B cell (primary cell): ENCODE results near the gene RAB27A. TPM values are rescaled to one million over a fixed set of nuclear protein-coding genes. Genes with fewer than 3 reads are reported as not detected.

ENCODE experiments used
- ATAC-seq: fragments of 200-7000 bp; cut with Tn5 transposase; one replicate; pipeline ENCODE4 v1.10.0; 2021; ENCODE audit warnings: low read depth, mild to moderate bottlenecking, moderate number of reproducible peaks, moderate library complexity
- CTCF ChIA-PET: fragments of 350-600 bp; sonication (Branson Sonifier 250); formaldehyde crosslinking; loops from one replicate; lab custom pipeline; 2021; ENCODE audit warnings: antibody characterized with exemption, inconsistent platforms; lab: Charles Lee
- POLR2A ChIA-PET: fragments of 350-600 bp; sonication (Branson Sonifier 250); formaldehyde crosslinking; loops from one replicate; lab custom pipeline; 2021; ENCODE audit warnings: antibody characterized with exemption; lab: Charles Lee
- DNase-seq: peaks from one replicate; pipeline ENCODE4 v3.0.0; 2013
- H2AFZ ChIP-seq: 2 replicates; pipeline ENCODE4 v1.6.1; 2012; ENCODE audit warnings: mild to moderate bottlenecking, low read depth, low read length; ENCODE audit not compliant: insufficient read depth, poor library complexity, severe bottlenecking
- H3K27ac ChIP-seq, 2 donors: 1 replicate in 1 of 2; 2 replicates in 1 of 2; pipeline ENCODE4 v1.5.1; 2012 to 2013; ENCODE audit warnings: low read length in 2 of 2, mild to moderate bottlenecking in 2 of 2, moderate library complexity in 1 of 2
- H3K27me3 ChIP-seq, 4 experiments: fragments of 200-600 bp in 1 of 4; sonication (generic) in 1 of 4; replicated peaks in 1 of 4; 1 replicate in 2 of 4; 2 replicates in 2 of 4; pipeline versions ENCODE4 v1.6.1 to v1.7.0; 2013 to 2016; ENCODE audit warnings: low read length in 3 of 4, mild to moderate bottlenecking in 2 of 4, mixed read lengths in 1 of 4, moderate library complexity in 1 of 4; ENCODE audit not compliant: insufficient read depth in 4 of 4, control insufficient read depth in 3 of 4; ENCODE audit errors: control extremely low read depth in 1 of 4
- H3K36me3 ChIP-seq, 2 experiments: replicated peaks in 1 of 2; 1 replicate in 1 of 2; 2 replicates in 1 of 2; pipeline versions ENCODE4 v1.6.1 to v1.7.1; 2013; ENCODE audit warnings: low read length in 1 of 2; ENCODE audit not compliant: insufficient read depth in 2 of 2, control insufficient read depth in 1 of 2; ENCODE audit errors: control extremely low read depth in 1 of 2, extremely low read depth in 1 of 2
- H3K4me1 ChIP-seq, 2 donors: fragments of 200-600 bp in 1 of 2; sonication (generic) in 1 of 2; 1 replicate in 1 of 2; 2 replicates in 1 of 2; pipeline versions ENCODE4 v1.5.1 to v1.6.1; 2013 to 2017; ENCODE audit warnings: low read length in 2 of 2; ENCODE audit not compliant: control insufficient read depth in 2 of 2, insufficient read depth in 2 of 2
- H3K4me2 ChIP-seq: replicated peaks from 2 replicates; pipeline ENCODE3; 2012; ENCODE audit warnings: mild to moderate bottlenecking, low read depth, low read length; ENCODE audit not compliant: poor library complexity, severe bottlenecking
- H3K4me3 ChIP-seq, 5 experiments: fragments of 200-600 bp in 1 of 5; sonication (generic) in 1 of 5; 1 replicate in 3 of 5; 2 replicates in 2 of 5; pipeline versions ENCODE4 v1.5.1 to v1.7.0; 2011 to 2016; ENCODE audit warnings: low read length in 4 of 5, mild to moderate bottlenecking in 4 of 5, low read depth in 2 of 5, control low read depth in 1 of 5, moderate library complexity in 1 of 5; ENCODE audit not compliant: insufficient read depth in 1 of 5; ENCODE audit errors: control extremely low read depth in 1 of 5, extremely low read depth in 1 of 5
- H3K79me2 ChIP-seq: fragments of 200-600 bp; sonication (generic); one replicate; pipeline ENCODE4 v1.6.0; 2016; ENCODE audit warnings: low read length; ENCODE audit not compliant: control insufficient read depth, insufficient read depth
- H3K9ac ChIP-seq: fragments of 200-600 bp; sonication (generic); 2 replicates; pipeline ENCODE4 v1.6.1; 2017; ENCODE audit warnings: mild to moderate bottlenecking, low read length, moderate library complexity
- H3K9me3 ChIP-seq, 3 donors: one replicate each; pipeline versions ENCODE4 v1.6.1 to v1.7.1; 2013; ENCODE audit warnings: low read length in 2 of 3; ENCODE audit not compliant: control insufficient read depth in 2 of 3, insufficient read depth in 1 of 3; ENCODE audit errors: control extremely low read depth in 1 of 3
- H4K20me1 ChIP-seq: 2 replicates; pipeline ENCODE4 v1.6.0; 2012; ENCODE audit warnings: mild to moderate bottlenecking, low read length; ENCODE audit not compliant: insufficient read depth, control insufficient read depth, poor library complexity, severe bottlenecking
- H3K27ac Mint-ChIP-seq: one replicate; pipeline ENCODE4 v1.8.0; 2021; ENCODE audit warnings: mixed read lengths
- H3K27me3 Mint-ChIP-seq: one replicate; pipeline ENCODE4 v1.8.0; 2021; ENCODE audit warnings: mixed read lengths
- H3K4me1 Mint-ChIP-seq: one replicate; pipeline ENCODE4 v1.8.0; 2021; ENCODE audit warnings: mixed read lengths
- H3K4me3 Mint-ChIP-seq: one replicate; pipeline ENCODE4 v1.8.0; 2021; ENCODE audit warnings: mixed read lengths
- H3K9me3 Mint-ChIP-seq: one replicate; pipeline ENCODE4 v1.8.0; 2022; ENCODE audit warnings: mixed read lengths; ENCODE audit not compliant: insufficient read depth
- CTCF ChIP-seq: fragments of 200-600 bp; IDR thresholded peaks from one replicate; pipeline ENCODE4 v1.8.0; 2022; ENCODE audit warnings: antibody characterized with exemption, mild to moderate bottlenecking
- EZH2 ChIP-seq: IDR thresholded peaks from 2 replicates; pipeline ENCODE4 v1.6.1; 2012; ENCODE audit warnings: borderline replicate concordance, low read depth, mild to moderate bottlenecking, moderate library complexity, low read length; ENCODE audit not compliant: insufficient read depth, poor library complexity, severe bottlenecking
- WGBS: methylation state at CpG from one replicate; pipeline ENCODE4 v1.1.5; 2013; ENCODE audit warnings: missing lambda C conversion rate; ENCODE audit not compliant: insufficient coverage; 5-methylcytosine and 5-hydroxymethylcytosine counted together
- intact Hi-C: fragments of 100-400 bp; cut with micrococcal nuclease; formaldehyde crosslinking; loops from one replicate; pipeline ENCODE4 v1.10.0; 2022
- polyA plus RNA-seq: library from polyadenylated mRNA; depleted of rRNA; stranded (reverse); fragments of >200 nt; gene quantifications from 2 replicates; pipeline ENCODE4 v1.2.3, GENCODE V29; 2012
- total RNA-seq, 2 donors: library from RNA; stranded (reverse); fragments of 120-200 nt in 1 of 2; gene quantifications; 1 replicate in 1 of 2; 2 replicates in 1 of 2; pipeline versions ENCODE4 v1.2.3 to v1.2.4, GENCODE V29; 2013 to 2022

The RAB27A gene
- total and polyA plus RNA-seq, 2 donors (not counting 1 experiment from before 2014, with no cell fraction given): 7.2 to 19.0 TPM

GRCh38 chr15:55319537-55320237 lies 30.1 kb upstream of the RAB27A start:
- peak overlapping the region; percentile 63 for H3K27ac Mint-ChIP-seq
- ATAC-seq: no peak
- no peaks in the 10 kb centered on the region for H4K20me1 ChIP-seq
- peak; percentile 22 for DNase-seq
- H3K27ac ChIP-seq: peak overlapping the region; percentile 96 to 98
- H3K4me1 ChIP-seq: peaks cover 28 to 44% of the 10 kb centered on the region in 2 donors
- TF ChIP-seq EZH2 (no peak), CTCF (no peak)
- ChIA-PET CTCF (interaction anchor here (1.0 to 2.2 kb wide), 9 partner anchors 29 to 122 kb away, joined by 3 to 14 read pairs (median 4); partner anchors contain the start of genes CCPG1 and PIERCE2), POLR2A (interaction anchor here (0.6 to 1.8 kb wide), 7 partner anchors 41 to 179 kb away, joined by 3 to 12 read pairs (median 4); partner anchors contain the start of genes CCPG1, PIERCE2 and RSL24D1)
- H2AFZ ChIP-seq: peak overlapping the region; percentile 73
- H3K79me2 ChIP-seq: peaks cover 70% of the 10 kb centered on the region
- intact Hi-C loops: loop anchor here (1.0 kb wide), 2 partner anchors 29 to 89 kb away; partner anchors contain the start of genes CCPG1 and PIERCE2
- H3K36me3 ChIP-seq: peaks cover under 1 to 6% of the 10 kb centered on the region in 2 experiments
- peak overlapping the region; percentile 91 for H3K9ac ChIP-seq
- H3K4me3 Mint-ChIP-seq: peak overlapping the region; percentile 100
- H3K4me1 Mint-ChIP-seq: peaks cover 65% of the 10 kb centered on the region
- H3K27me3 ChIP-seq: no peaks in the 10 kb centered on the region
- 25% methylated on average over 1 of the region's 4 CpGs for WGBS
- peak overlapping the region; percentile 81 for H3K4me2 ChIP-seq
- peak overlapping the region; percentile 81 to 96 (median 89) for H3K4me3 ChIP-seq
- H3K9me3 Mint-ChIP-seq: no peaks in the 10 kb centered on the region
- H3K9me3 ChIP-seq: no peaks in the 10 kb centered on the region
- no peaks in the 10 kb centered on the region for H3K27me3 Mint-ChIP-seq
